GM21381 (cell line): ENCODE measurements around the gene CDHR3.
A peak's percentile ranks its signal among the peaks of the same experiment; 100 is the strongest.

Experiments
- ATAC-seq: cut with Tn5 transposase; IDR thresholded peaks from one replicate; pipeline ENCODE4 v1.9.1; 2021; ENCODE audit warnings: mild to moderate bottlenecking, moderate library complexity; ENCODE audit not compliant: unreplicated experiment

The CDHR3 gene

DNA sequence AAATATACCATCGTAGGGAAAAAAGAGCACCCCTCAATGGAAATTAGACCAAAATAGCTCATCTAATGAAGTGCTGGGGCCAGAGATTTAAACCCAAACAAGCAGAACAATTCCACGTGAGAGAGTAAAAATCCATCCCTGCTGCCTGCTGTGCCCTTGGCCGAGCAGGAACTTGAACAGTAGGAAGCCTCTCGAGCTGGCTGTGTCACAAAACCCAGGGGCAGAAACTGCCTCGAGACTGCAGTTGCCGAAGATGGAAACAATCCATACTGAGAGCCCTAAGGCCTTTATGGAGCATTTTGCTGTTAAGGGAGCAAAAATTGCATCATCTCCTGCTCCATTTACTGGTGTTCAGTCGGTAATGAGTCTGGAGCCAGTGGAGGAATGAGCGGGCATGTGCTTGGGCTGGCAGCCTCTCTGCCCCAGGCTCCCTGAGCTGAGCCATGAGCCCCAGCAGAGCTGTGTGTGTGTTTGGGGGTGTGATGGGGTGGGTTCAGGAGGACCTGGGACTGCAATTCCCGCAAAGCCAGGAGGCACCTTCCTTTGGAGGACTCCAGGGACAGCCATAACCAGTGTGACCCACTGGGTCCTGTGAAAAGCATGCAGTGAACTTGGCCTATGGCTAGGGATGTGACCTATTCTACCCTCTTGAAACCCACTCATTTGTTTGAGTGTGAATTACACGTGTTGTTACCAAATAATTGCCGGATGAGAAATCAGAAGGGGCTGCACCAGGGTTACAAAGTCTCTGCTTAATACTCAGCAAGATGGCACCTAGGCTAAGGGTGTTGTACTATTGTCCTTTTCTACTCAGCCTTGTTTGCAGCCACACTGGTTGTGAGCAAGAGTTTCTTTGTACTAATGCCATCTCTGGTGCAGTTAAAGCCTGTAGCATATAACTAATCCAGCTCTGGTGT, 58.3 kb downstream of the CDHR3 start:
- ATAC-seq, result no peak

DNA sequence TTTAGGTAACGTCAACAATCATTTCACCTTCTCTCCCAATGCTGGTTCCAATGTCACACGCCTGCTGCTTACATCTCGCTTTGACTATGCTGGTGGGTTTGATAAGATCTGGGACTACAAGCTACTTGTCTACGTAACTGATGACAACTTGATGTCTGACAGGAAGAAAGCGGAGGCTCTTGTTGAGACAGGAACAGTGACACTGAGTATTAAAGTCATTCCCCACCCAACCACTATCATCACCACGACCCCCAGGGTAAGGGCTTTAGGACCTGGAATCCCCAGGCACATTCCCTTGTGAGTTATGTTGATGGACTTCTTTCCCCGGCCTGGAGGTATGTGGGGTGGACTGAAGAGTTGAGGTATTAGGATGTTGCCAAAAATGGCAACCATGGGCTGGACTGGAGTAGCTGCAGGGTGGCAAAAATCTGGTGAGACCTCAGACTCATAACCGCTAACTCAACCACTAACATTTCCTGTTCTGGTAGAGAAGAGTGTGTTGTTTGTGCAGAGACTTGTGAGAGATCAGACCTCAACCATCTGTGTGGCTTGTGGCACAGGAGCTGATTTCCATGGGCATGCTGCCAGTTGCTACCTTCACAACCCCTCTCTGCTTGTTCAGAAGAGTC, 59.2 kb downstream of the CDHR3 start:
- ATAC-seq, result peak; percentile 85

DNA sequence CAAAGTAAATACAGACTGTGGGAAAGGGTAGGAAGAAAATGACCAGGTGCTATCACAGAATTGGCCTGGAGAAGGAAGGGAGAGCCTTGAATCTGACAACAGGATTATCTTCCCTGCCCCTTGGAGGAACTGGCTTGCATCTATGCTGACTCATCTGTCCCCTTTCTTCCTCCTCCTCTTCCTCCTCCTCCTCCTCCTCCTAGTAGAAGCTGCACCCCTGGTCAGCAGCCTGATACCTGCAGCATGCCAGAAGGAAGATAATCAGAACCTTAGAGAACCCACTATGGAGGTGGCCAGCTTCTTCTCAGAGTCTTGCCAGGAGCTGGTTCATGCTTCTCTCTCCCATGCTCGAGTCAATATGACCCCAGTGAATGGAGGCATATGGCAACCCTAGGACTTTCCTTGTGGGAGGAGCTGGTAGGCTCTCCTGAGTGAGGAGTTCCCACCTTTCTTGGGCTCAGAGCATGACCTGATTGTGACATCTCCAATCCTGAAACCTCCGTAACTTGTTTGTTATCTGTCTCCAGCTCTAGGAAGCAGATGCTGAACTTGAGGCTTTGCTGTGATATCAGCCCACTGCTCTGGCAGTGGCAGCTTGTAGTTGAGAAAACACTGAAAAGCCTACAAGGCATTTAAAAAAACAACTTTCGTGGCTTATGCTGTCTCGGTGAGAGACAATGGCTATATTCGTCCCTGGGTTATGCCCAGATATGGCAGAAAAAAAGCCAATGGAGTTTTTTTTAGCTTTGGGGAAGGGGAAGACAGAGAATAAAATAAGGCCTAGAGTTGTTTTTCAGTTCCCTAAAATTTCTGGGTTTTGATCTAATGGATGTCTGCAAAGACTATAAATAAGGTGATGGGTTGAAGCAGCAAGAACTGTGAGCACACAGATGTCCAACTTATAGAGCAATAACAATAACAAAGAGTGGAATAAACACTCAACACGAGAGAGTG, 60.6 kb downstream of the CDHR3 start:
- no peak for ATAC-seq

DNA sequence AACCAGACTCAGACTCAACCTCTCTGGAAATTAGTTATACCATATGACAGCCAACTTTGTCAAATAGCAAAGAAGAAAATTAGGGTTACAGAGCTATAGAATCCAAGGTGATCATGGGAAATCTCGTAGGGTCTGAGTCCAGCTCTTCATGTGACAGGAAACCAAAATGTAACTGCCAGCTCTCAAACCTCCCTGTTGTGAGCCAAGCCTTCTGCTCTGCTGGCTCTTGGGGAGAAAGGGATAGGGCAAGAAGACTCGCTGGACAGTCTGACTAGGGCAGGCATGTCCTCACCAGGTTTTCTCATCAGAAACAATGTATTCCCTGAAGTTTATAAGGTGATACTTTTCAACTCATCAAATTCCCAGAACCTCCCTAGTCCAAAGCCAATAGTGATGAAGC, 63.0 kb downstream of the CDHR3 start:
- no peak for ATAC-seq

GRCh38 chr7:106029451-106029850, 66.4 kb downstream of the CDHR3 start:
- ATAC-seq, result no peak

DNA sequence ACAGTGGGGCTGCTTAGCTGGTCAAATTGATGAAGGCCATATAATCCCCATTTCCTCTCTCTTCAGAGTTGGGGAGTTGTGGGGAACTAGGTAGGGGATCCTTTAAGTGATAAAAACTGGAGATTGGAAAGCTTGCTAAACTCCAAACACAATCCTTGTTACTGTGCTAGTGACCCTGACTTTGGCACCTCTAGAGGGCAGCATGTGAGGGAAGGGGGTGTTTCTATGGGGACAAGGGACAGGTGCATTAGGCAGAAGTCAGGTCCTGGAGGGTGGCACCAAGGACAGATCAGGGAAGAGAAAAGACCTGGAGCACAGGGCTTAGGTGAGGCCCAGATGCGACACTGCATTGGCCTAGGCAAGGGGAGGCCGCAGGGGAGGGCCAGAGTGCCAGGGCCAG, 66.9 kb downstream of the CDHR3 start:
- ATAC-seq, result no peak

GRCh38 chr7:106031300-106032035, 68.4 kb downstream of the CDHR3 start:
- no peak for ATAC-seq

- ATAC-seq, result no peak
These were observed 69.2 kb downstream of the CDHR3 start for GRCh38 chr7:106032295-106032694.

- no peak for ATAC-seq
These were observed 70.7 kb downstream of the CDHR3 start for GRCh38 chr7:106033735-106034134.

GRCh38 chr7:106034383-106034782, 71.3 kb downstream of the CDHR3 start:
- ATAC-seq, result no peak

- no peak for ATAC-seq
These were observed 72.5 kb downstream of the CDHR3 start for GRCh38 chr7:106035568-106035967.

- ATAC-seq, result no peak
These were observed 72.9 kb downstream of the CDHR3 start for GRCh38 chr7:106036004-106036403.

- no peak for ATAC-seq
These were observed 74.6 kb downstream of the CDHR3 start for GRCh38 chr7:106037489-106038176.

DNA sequence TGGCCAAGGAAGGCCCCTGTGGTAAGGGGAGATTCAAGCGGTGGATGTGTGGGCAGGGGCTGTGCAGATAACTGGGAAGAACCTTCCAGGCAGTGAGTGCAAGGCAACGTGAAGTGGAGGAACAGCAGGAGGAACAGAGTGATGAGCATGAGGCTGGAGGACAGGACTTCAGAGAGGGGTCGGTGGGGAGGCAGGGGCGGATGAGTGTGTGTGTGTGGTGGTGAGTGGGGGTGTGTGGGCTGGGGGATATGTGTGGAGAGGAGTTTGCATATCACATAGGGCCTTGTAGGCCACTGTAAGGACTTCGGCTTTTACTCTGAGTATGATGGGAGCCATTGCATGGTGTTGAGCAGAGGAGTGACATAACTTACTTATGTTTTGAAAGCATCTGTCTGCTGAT, 75.2 kb downstream of the CDHR3 start:
- ATAC-seq, result no peak

- no peak for ATAC-seq
These were observed 75.9 kb downstream of the CDHR3 start for GRCh38 chr7:106038916-106039315.

DNA sequence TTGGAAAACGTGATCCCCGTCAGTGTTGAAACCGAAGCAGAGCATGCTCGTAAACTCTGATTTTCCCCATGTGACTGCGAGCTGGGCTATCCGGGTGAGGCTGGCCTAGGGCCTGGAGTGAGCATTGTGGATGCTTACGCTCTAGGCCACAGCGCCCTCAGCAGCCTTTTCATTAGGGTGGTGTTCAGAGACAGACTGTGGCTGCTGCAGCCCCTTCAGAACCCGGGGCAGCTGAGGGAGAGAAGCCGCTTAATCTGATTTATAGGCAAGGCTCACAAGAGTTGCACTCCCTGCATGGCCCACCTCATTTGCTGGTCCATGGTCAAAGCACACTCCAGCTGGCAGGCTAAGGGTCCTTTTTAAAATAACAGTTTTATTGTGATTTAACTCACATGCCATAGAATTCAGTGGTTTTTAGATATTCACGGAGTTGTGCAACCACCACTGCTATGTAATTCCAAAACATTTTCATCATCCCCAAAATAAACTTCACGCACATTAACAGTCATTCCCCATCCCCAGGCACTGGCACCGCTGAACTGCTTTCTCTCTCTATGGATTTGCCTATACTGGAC, 76.5 kb downstream of the CDHR3 start:
- ATAC-seq, result no peak

- ATAC-seq, result no peak
These were observed 78.2 kb downstream of the CDHR3 start for GRCh38 chr7:106041140-106041717.

GRCh38 chr7:106042196-106042611, 79.1 kb downstream of the CDHR3 start:
- no peak for ATAC-seq

DNA sequence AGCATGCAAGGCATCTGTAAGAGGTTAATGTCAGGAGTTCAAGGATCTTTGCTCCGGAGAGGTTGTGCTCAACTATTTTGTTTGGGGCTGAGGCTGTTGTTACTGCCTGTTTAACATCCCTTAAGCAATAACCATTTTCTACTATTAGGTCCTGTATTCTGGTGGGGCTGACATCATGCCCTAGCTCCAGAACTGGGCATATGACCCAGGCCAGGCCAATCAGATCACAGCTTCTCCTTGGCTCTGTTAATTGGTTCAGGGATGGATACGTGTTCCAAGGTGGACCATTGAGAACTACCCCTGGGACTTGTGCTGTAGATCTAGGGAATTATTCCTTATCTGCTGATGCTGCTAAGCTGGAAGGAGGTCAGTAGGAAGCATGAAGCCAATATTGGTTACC, 82.1 kb downstream of the CDHR3 start:
- ATAC-seq, result no peak
